Nephron (organoid): ENCODE data around the gene LAMC2.

Experiments used
- H3K27ac Mint-ChIP-seq, 3 experiments: 2 replicates each; pipeline ENCODE4 v1.8.0; 2020; ENCODE audit warnings: mixed read lengths in 3 of 3, mild to moderate bottlenecking in 2 of 3, moderate library complexity in 1 of 3
- H3K27me3 Mint-ChIP-seq: 2 replicates; pipeline ENCODE4 v1.8.0; 2021; ENCODE audit warnings: low read depth, mild to moderate bottlenecking, moderate library complexity, mixed read lengths
- H3K36me3 Mint-ChIP-seq: 2 replicates; pipeline ENCODE4 v1.8.0; 2020; ENCODE audit warnings: low read depth, mixed read lengths
- H3K4me1 Mint-ChIP-seq: 2 replicates; pipeline ENCODE4 v1.8.0; 2020; ENCODE audit warnings: mixed read lengths
- H3K4me3 Mint-ChIP-seq, 3 experiments: 2 replicates each; pipeline ENCODE4 v1.8.0; 2020; ENCODE audit warnings: mild to moderate bottlenecking in 3 of 3, mixed read lengths in 3 of 3, moderate library complexity in 2 of 3
- H3K9me3 Mint-ChIP-seq: 2 replicates; pipeline ENCODE4 v1.8.0; 2020; ENCODE audit warnings: mixed read lengths
- CTCF ChIP-seq, 3 experiments: fragments of 200-600 bp; sonication (generic); IDR thresholded peaks; one replicate each; pipeline ENCODE4 v1.5.0; 2021; ENCODE audit warnings: antibody characterized with exemption in 3 of 3; ENCODE audit not compliant: unreplicated experiment in 3 of 3

The LAMC2 gene

GRCh38 chr1:183282101-183282855 lies 96.2 kb downstream of the LAMC2 start:
- Mint-ChIP-seq H3K4me1 (peaks cover 68% of the 10 kb centered on the region), H3K27ac (peak overlapping the region; percentile 10 to 93 (median 54)), H3K4me3 (no peak overlapping the region), H3K9me3 (no peaks in the 10 kb centered on the region), H3K27me3 (peaks cover 22% of the 10 kb centered on the region), H3K36me3 (no peaks in the 10 kb centered on the region)
- TF ChIP-seq CTCF (IDR thresholded peaks at IDR 0.05; ENCODE audit: unreplicated experiment in 3 of 3): no peak

GRCh38 chr1:183283286-183283685 lies 97.2 kb downstream of the LAMC2 start:
- no peaks in the 10 kb centered on the region for H3K36me3 Mint-ChIP-seq
- H3K9me3 Mint-ChIP-seq: no peaks in the 10 kb centered on the region
- peaks cover 60% of the 10 kb centered on the region for H3K4me1 Mint-ChIP-seq
- H3K27me3 Mint-ChIP-seq: peaks cover 22% of the 10 kb centered on the region
- no peak for TF ChIP-seq CTCF (IDR thresholded peaks at IDR 0.05; ENCODE audit: unreplicated experiment in 3 of 3)
- H3K4me3 Mint-ChIP-seq: peak overlapping the region in 1 of 3 experiments; percentile 16
- peak overlapping the region in 2 of 3 experiments; percentile 53 to 67 for H3K27ac Mint-ChIP-seq

- Mint-ChIP-seq H3K4me3 (no peak overlapping the region), H3K27ac (peak overlapping the region in 1 of 3 experiments; percentile 80), H3K27me3 (peaks cover 22% of the 10 kb centered on the region), H3K4me1 (peaks cover 52% of the 10 kb centered on the region), H3K36me3 (no peaks in the 10 kb centered on the region), H3K9me3 (no peaks in the 10 kb centered on the region)
- no peak for TF ChIP-seq CTCF (IDR thresholded peaks at IDR 0.05; ENCODE audit: unreplicated experiment in 3 of 3)
Measured at GRCh38 chr1:183284086-183284485, 98.0 kb downstream of the LAMC2 start.

GRCh38 chr1:183285256-183285655 lies 99.2 kb downstream of the LAMC2 start:
- H3K4me1 Mint-ChIP-seq: peaks cover 50% of the 10 kb centered on the region
- no peak overlapping the region for H3K4me3 Mint-ChIP-seq
- no peaks in the 10 kb centered on the region for H3K36me3 Mint-ChIP-seq
- peaks cover 22% of the 10 kb centered on the region for H3K27me3 Mint-ChIP-seq
- TF ChIP-seq CTCF (IDR thresholded peaks at IDR 0.05; ENCODE audit: unreplicated experiment in 3 of 3): no peak
- H3K9me3 Mint-ChIP-seq: no peaks in the 10 kb centered on the region
- H3K27ac Mint-ChIP-seq: peak overlapping the region in 1 of 3 experiments; percentile 80

GRCh38 chr1:183285746-183286145 lies 99.7 kb downstream of the LAMC2 start:
- peaks cover 50% of the 10 kb centered on the region for H3K4me1 Mint-ChIP-seq

More at GRCh38 chr1:183285746-183286145, 99.7 kb downstream of the LAMC2 start:
- H3K36me3 Mint-ChIP-seq: no peaks in the 10 kb centered on the region
- no peak for TF ChIP-seq CTCF (IDR thresholded peaks at IDR 0.05; ENCODE audit: unreplicated experiment in 3 of 3)
- no peak overlapping the region for H3K4me3 Mint-ChIP-seq
- H3K27me3 Mint-ChIP-seq: peaks cover 22% of the 10 kb centered on the region
- H3K9me3 Mint-ChIP-seq: no peaks in the 10 kb centered on the region
- H3K27ac Mint-ChIP-seq: peak overlapping the region in 1 of 3 experiments; percentile 80
